ENCODE data around the gene KLRC2.
"Not testable (repeated sequence)": the region's sequence is repeated elsewhere in the genome, so short reads cannot be mapped to it uniquely, and the experiment has no call there.

KLRC2 gene

DNA sequence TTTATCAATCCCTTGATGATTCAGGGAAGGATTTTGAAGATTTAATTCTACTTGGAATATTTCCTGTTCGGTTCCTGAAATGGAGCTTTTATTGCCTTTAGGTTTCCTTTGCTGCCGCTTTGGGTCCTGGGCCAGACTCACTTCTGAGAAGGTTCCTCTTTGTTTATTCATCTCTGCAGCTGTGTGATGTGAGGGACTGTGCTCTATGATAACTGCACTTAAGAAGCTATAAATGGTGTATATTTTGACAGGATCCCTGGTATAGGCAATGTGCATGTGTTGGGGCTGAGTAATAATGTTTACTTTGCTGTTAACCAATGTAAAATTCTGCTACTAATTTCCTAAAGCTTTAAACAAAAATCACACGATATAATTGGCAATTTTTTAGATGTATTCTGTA is at the start of gene KLRC2:
KLRC2 (minus strand) TSS at position 195 of the 400 bp plus-strand sequence; CDS start at position 171, 24 bp downstream.
- DNase-seq (ENCODE audit: low read depth); H3K4me3 ChIP-seq (ENCODE audit: control insufficient read depth, low read depth, low read length): not testable (repeated sequence)

- not testable (repeated sequence) for DNase-seq (ENCODE audit: low read depth); H3K4me3 ChIP-seq (ENCODE audit: control insufficient read depth, low read depth, low read length)
Observed at GRCh38 chr12:10481901-10482300, 46.1 kb upstream of the KLRC2 start.

DNA sequence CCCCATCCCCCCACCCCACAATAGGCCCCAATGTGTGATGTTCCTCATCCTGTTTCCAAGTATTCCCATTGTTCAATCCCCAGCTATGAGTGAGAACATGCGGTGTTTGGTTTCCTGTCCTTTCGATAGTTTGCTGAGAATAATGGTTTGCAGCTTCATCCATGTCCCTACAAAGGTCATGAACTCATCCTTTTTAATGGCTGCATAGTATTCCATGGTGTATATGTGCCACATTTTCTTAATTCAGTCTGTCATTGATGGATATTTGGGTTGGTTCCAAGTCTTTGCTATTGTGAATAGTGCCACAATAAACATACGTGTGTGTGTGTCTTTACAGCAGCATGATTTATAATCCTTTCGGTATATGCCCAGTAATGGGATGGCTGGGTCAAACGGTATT is 37.0 kb upstream of the KLRC2 start:
- H3K4me3 ChIP-seq (ENCODE audit: control insufficient read depth, low read depth, low read length); DNase-seq (ENCODE audit: low read depth): not testable (repeated sequence)

- TF ChIP-seq CTCF (conservative IDR thresholded peaks at IDR 0.05; ENCODE audit: control insufficient read depth, insufficient read depth, low read depth, low read length) = no peak
- no peak overlapping the region for H3K4me3 ChIP-seq (ENCODE audit: control insufficient read depth, low read depth, low read length)
- no peak for DNase-seq (ENCODE audit: low read depth)
Observed at GRCh38 chr12:10469701-10470100, 33.9 kb upstream of the KLRC2 start.

- no peak for TF ChIP-seq CTCF (conservative IDR thresholded peaks at IDR 0.05; ENCODE audit: control insufficient read depth, insufficient read depth, low read depth, low read length)
- no peak for DNase-seq (ENCODE audit: low read depth)
- no peak overlapping the region for H3K4me3 ChIP-seq (ENCODE audit: control insufficient read depth, low read depth, low read length)
Observed at GRCh38 chr12:10466311-10466710, 30.5 kb upstream of the KLRC2 start.

- no peak for TF ChIP-seq CTCF (conservative IDR thresholded peaks at IDR 0.05; ENCODE audit: control insufficient read depth, insufficient read depth, low read depth, low read length)
- DNase-seq (ENCODE audit: low read depth) = no peak
- H3K4me3 ChIP-seq (ENCODE audit: control insufficient read depth, low read depth, low read length) = no peak overlapping the region
Observed at GRCh38 chr12:10457760-10458159, 21.9 kb upstream of the KLRC2 start.

GRCh38 chr12:10456856-10457255 is 21.0 kb upstream of the KLRC2 start:
- TF ChIP-seq CTCF (conservative IDR thresholded peaks at IDR 0.05; ENCODE audit: control insufficient read depth, insufficient read depth, low read depth, low read length) = no peak
- no peak overlapping the region for H3K4me3 ChIP-seq (ENCODE audit: control insufficient read depth, low read depth, low read length)
- no peak for DNase-seq (ENCODE audit: low read depth)

DNA sequence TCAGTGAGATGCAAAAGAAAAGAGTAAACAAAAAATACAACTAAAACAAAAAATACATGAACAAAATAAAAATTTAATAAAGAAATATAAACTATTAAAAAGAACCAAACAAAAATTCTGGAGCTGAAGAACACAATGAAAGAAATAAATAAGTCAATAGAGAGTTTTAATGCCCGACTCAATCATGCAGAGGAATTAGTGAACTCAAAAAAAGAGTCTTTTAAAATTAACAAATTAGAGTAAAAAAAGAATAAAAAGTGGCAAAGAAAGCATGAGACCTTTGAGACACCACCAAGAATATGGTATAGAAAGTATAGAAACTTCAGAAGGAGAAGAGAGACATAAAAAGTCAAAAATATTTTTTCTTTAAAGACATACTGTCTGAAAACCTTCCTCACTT is 20.0 kb upstream of the KLRC2 start:
- TF ChIP-seq CTCF (conservative IDR thresholded peaks at IDR 0.05; ENCODE audit: control insufficient read depth, insufficient read depth, low read depth, low read length) = no peak
- DNase-seq (ENCODE audit: low read depth) = no peak
- no peak overlapping the region for H3K4me3 ChIP-seq (ENCODE audit: control insufficient read depth, low read depth, low read length)

DNA sequence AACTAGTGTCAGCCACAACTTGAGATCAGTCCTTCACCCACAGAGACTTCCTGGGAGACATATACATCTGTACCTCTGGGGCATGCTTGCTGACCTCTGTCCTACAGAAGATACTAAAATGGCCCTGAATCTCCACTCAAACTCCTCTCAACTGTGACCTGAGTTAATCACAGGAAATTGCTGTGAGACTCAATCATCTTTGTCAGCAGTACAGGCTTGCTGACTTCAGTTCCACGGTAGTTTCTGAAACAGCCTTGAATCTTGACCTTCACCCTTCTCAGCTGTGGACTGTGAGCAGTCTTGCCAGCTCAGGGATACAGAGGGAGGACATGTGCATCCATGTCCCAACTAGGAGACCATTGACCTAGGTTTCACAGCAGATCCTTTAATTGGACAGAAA is 18.7 kb upstream of the KLRC2 start:
- TF ChIP-seq CTCF (conservative IDR thresholded peaks at IDR 0.05; ENCODE audit: control insufficient read depth, insufficient read depth, low read depth, low read length) = no peak
- peak; percentile 12 for DNase-seq (ENCODE audit: low read depth)
- H3K4me3 ChIP-seq (ENCODE audit: control insufficient read depth, low read depth, low read length) = no peak overlapping the region

Measured in fibroblast of mammary gland (primary cell).